SK-N-SH (cell line): ENCODE results near the gene KRT32. TPM values are rescaled to one million over a fixed set of nuclear protein-coding genes. Genes with fewer than 3 reads are reported as not detected.

Experiments used
- CTCF ChIA-PET: fragments of 300-600, 350-600 bp; formaldehyde crosslinking; extraction: SDS; loops from one replicate; lab custom pipeline; 2021; lab: Yijun Ruan, JAX
- POLR2A ChIA-PET: fragments of 350-600 bp; sonication (Branson Sonifier 250); formaldehyde crosslinking; extraction: SDS; loops from one replicate; lab custom pipeline; 2020; ENCODE audit warnings: antibody characterized with exemption, inconsistent platforms; lab: Yijun Ruan, JAX
- DNase-seq: peaks from one replicate; pipeline ENCODE4 v3.0.0; 2012
- H2AFZ ChIP-seq: fragments of 200-600 bp; sonication (generic); 2 replicates; pipeline ENCODE4 v1.8.1; 2016; ENCODE audit warnings: antibody characterized with exemption, mild to moderate bottlenecking, low read depth
- H3F3A ChIP-seq: fragments of 200-600 bp; sonication (generic); replicated peaks from 2 replicates; pipeline ENCODE3; 2016; ENCODE audit warnings: antibody characterized with exemption, mild to moderate bottlenecking; ENCODE audit not compliant: insufficient read depth
- H3K27ac ChIP-seq, 2 experiments: fragments of 200-500 bp in 1 of 2; fragments of 200-600 bp in 1 of 2; sonication (Bioruptor generic) in 1 of 2; sonication (generic), shearing (Covaris generic) in 1 of 2; 2 replicates each; pipeline versions ENCODE4 v1.5.1 to v1.6.1; 2014 to 2016; ENCODE audit warnings: low read depth in 2 of 2, inconsistent platforms in 1 of 2, low read length in 1 of 2, mild to moderate bottlenecking in 1 of 2, mixed read lengths in 1 of 2
- H3K27me3 ChIP-seq: fragments of 200-600 bp; sonication (generic), shearing (Covaris generic); 2 replicates; pipeline ENCODE4 v1.6.1; 2016; ENCODE audit warnings: mixed run types; ENCODE audit not compliant: insufficient read depth
- H3K36me3 ChIP-seq, 2 experiments: fragments of 200-500 bp in 1 of 2; fragments of 200-600 bp in 1 of 2; sonication (Bioruptor generic) in 1 of 2; sonication (generic) in 1 of 2; replicated peaks in 1 of 2; 2 replicates each; pipeline versions ENCODE3 to v1.5.1; 2014 to 2016; ENCODE audit warnings: low read length in 1 of 2, mild to moderate bottlenecking in 1 of 2; ENCODE audit not compliant: insufficient read depth in 2 of 2, control insufficient read depth in 1 of 2
- H3K4me1 ChIP-seq, 2 experiments: fragments of 200-500 bp in 1 of 2; fragments of 200-600 bp in 1 of 2; sonication (Bioruptor generic) in 1 of 2; sonication (generic), shearing (Covaris generic) in 1 of 2; 2 replicates each; pipeline versions ENCODE4 v1.5.1 to v1.6.1; 2014 to 2016; ENCODE audit warnings: low read depth in 1 of 2, low read length in 1 of 2, mixed run types in 1 of 2; ENCODE audit not compliant: insufficient read depth in 2 of 2, control insufficient read depth in 1 of 2
- H3K4me2 ChIP-seq: fragments of 200-600 bp; sonication (generic), shearing (Covaris generic); 2 replicates; pipeline ENCODE4 v1.6.1; 2017; ENCODE audit warnings: mixed run types
- H3K4me3 ChIP-seq, 2 experiments: fragments of 200-500 bp in 1 of 2; fragments of 200-600 bp in 1 of 2; sonication (Bioruptor generic) in 1 of 2; sonication (generic), shearing (Covaris generic) in 1 of 2; 2 replicates each; pipeline versions ENCODE4 v1.5.1 to v1.8.1; 2014 to 2016; ENCODE audit warnings: low read depth in 2 of 2, inconsistent platforms in 1 of 2, low read length in 1 of 2, mild to moderate bottlenecking in 1 of 2, mixed read lengths in 1 of 2, moderate library complexity in 1 of 2
- H3K79me2 ChIP-seq: fragments of 200-600 bp; sonication (generic); 2 replicates; pipeline ENCODE4 v1.8.1; 2017; ENCODE audit warnings: mild to moderate bottlenecking; ENCODE audit not compliant: insufficient read depth
- H3K9ac ChIP-seq: fragments of 200-600 bp; sonication (generic); 2 replicates; pipeline ENCODE4 v1.6.1; 2017; ENCODE audit warnings: mixed run types
- H3K9me2 ChIP-seq: fragments of 200-600 bp; sonication (generic); 2 replicates; pipeline ENCODE4 v1.6.1; 2017; ENCODE audit warnings: mixed run types
- H3K9me3 ChIP-seq: fragments of 200-600 bp; sonication (generic); 2 replicates; pipeline ENCODE4 v1.6.1; 2017; ENCODE audit warnings: mixed run types, mild to moderate bottlenecking, moderate library complexity
- H4K20me1 ChIP-seq: fragments of 200-600 bp; sonication (generic); 2 replicates; pipeline ENCODE4 v1.6.1; 2017; ENCODE audit warnings: mild to moderate bottlenecking, mixed run types; ENCODE audit not compliant: insufficient read depth
- CHD2 ChIP-seq: fragments of 150-350 bp; IDR thresholded peaks from 2 replicates; pipeline ENCODE4 v1.6.1; 2018; ENCODE audit warnings: low read length; ENCODE audit not compliant: partially characterized antibody
- ELF1 ChIP-seq: IDR thresholded peaks from 2 replicates; pipeline ENCODE4 v1.4.0; 2012
- EP300 ChIP-seq, 2 experiments: IDR thresholded peaks; 2 replicates each; pipeline versions ENCODE4 v1.4.0 to v1.6.1; 2012; ENCODE audit warnings: borderline replicate concordance in 1 of 2, low read depth in 1 of 2, low read length in 1 of 2
- EZH2phosphoT487 ChIP-seq: fragments of 200-600 bp; sonication (generic); IDR thresholded peaks from 2 replicates; pipeline ENCODE4 v1.6.1; 2017; ENCODE audit warnings: low read depth, mixed run types, mild to moderate bottlenecking, antibody characterized with exemption, moderate library complexity, borderline replicate concordance
- FOXM1 ChIP-seq: IDR thresholded peaks from 2 replicates; pipeline ENCODE4 v1.4.0; 2012; ENCODE audit warnings: low read depth, mild to moderate bottlenecking
- GABPA ChIP-seq: IDR thresholded peaks from 2 replicates; pipeline ENCODE4 v1.4.0; 2012; ENCODE audit warnings: low read depth, mild to moderate bottlenecking
- GATA2 ChIP-seq: sonication (generic); formaldehyde crosslinking; IDR thresholded peaks from 2 replicates; pipeline ENCODE4 v1.5.0; 2020; ENCODE audit warnings: mild to moderate bottlenecking, missing genetic modification reagents
- IRF3 ChIP-seq: fragments of 150-350 bp; IDR thresholded peaks from 2 replicates; pipeline ENCODE4 v1.6.1; 2016; ENCODE audit warnings: mild to moderate bottlenecking, low read depth, low read length
- JUND ChIP-seq: IDR thresholded peaks from 2 replicates; pipeline ENCODE4 v1.4.0; 2012
- MAX ChIP-seq: IDR thresholded peaks from 2 replicates; pipeline ENCODE4 v1.4.0; 2012; ENCODE audit warnings: low read depth
- MEF2A ChIP-seq: IDR thresholded peaks from 2 replicates; pipeline ENCODE4 v1.4.0; 2012; ENCODE audit warnings: low read depth, borderline replicate concordance
- NRF1 ChIP-seq: IDR thresholded peaks from 2 replicates; pipeline ENCODE4 v1.6.1; 2012; ENCODE audit warnings: low read depth, mild to moderate bottlenecking, low read length
- RCOR1 ChIP-seq: fragments of 150-350 bp; IDR thresholded peaks from 2 replicates; pipeline ENCODE4 v1.6.1; 2017; ENCODE audit warnings: antibody characterized with exemption, low read length
- REST ChIP-seq: IDR thresholded peaks from 2 replicates; pipeline ENCODE4 v1.6.1; 2012; ENCODE audit warnings: mild to moderate bottlenecking, low read depth, low read length, moderate library complexity
- RFX5 ChIP-seq: IDR thresholded peaks from 2 replicates; pipeline ENCODE4 v1.6.1; 2012; ENCODE audit warnings: mild to moderate bottlenecking, improper control_type of control experiment, low read length
- SMC3 ChIP-seq: IDR thresholded peaks from 2 replicates; pipeline ENCODE4 v1.6.1; 2012; ENCODE audit warnings: low read depth, low read length, improper control_type of control experiment
- TCF12 ChIP-seq: IDR thresholded peaks from 2 replicates; pipeline ENCODE4 v1.4.0; 2012
- ZBTB33 ChIP-seq: IDR thresholded peaks from 2 replicates; pipeline ENCODE4 v1.4.0; 2012; ENCODE audit warnings: low read depth, borderline replicate concordance
- WGBS: methylation state at CpG from one replicate; pipeline ENCODE4 v1.1.6; 2017; ENCODE audit warnings: low lambda C conversion rate; 5-methylcytosine and 5-hydroxymethylcytosine counted together
- polyA plus RNA-seq, 3 experiments: library from polyadenylated mRNA; depleted of rRNA; stranded (reverse); fragments of >200 nt; gene quantifications; 2 replicates each; pipeline ENCODE4 v1.2.3, GENCODE V29; 2012

The KRT32 gene
- polyA plus RNA-seq (2012; rRNA removed), result not detected in 2 replicates
- 0.01 TPM in 1 of 2 replicates, not detected in the other for polyA plus RNA-seq (2012; cell fraction: cytosol; rRNA removed)
- not detected in 2 replicates for polyA plus RNA-seq (2012; cell fraction: nucleus; rRNA removed)

- POLR2A ChIA-PET, result no interaction called here
- no peaks in the 10 kb centered on the region for H3K79me2 ChIP-seq
- no peak within 1 kb of the TSS for H3K4me2 ChIP-seq
- H3K27ac ChIP-seq, result no peak within 1 kb of the TSS
- no peak within 1 kb of the TSS for H2AFZ ChIP-seq
- no peak within 1 kb of the TSS for H3K4me3 ChIP-seq
- H3K27me3 ChIP-seq, result no peaks in the 10 kb centered on the region
- no peaks in the 10 kb centered on the region for H3F3A ChIP-seq
- no peaks in the 10 kb centered on the region; the same call in 1 of the 2 replicates for H3K9me3 ChIP-seq
- CTCF ChIA-PET, result interaction anchor here (0.9 to 1.5 kb wide), 3 partner anchors 11 to 196 kb away, joined by 3 read pairs; no protein-coding TSS in a partner anchor
- H3K4me1 ChIP-seq, result peaks cover 11% of the 10 kb centered on the region in 2 experiments; a peak in 2 of 4 replicates
- no peak for TF ChIP-seq JUND
- no peak for DNase-seq
- H3K9me2 ChIP-seq, result no peaks in the 10 kb centered on the region
- no peaks in the 10 kb centered on the region for H4K20me1 ChIP-seq
- H3K9ac ChIP-seq, result no peak within 1 kb of the TSS
- 100% methylated on average over 1 of the region's 14 CpGs for WGBS
- H3K36me3 ChIP-seq, result no peaks in the 10 kb centered on the region
Measured at GRCh38 chr17:41466988-41467387, at the start of gene KRT32. KRT32 (minus strand) TSS chr17:41467386; CDS start chr17:41467325, 61 bp downstream.

GRCh38 chr17:41516830-41517283 lies 49.7 kb upstream of the KRT32 start:
- H3K27me3 ChIP-seq, result no peaks in the 10 kb centered on the region
- no peaks in the 10 kb centered on the region for H3K9me2 ChIP-seq
- ChIA-PET POLR2A (no interaction called here), CTCF (interaction anchor here (1.2 to 6.1 kb wide), 3 partner anchors 14 to 32 kb away, joined by 3 to 124 read pairs (median 16); no protein-coding TSS in a partner anchor)
- H3K9me3 ChIP-seq, result no peaks in the 10 kb centered on the region
- 96% methylated on average over 10 of the region's 14 CpGs for WGBS
- H3F3A ChIP-seq, result peaks cover 2% of the 10 kb centered on the region
- TF ChIP-seq CHD2 (no peak), REST (no peak), FOXM1 (no peak), NRF1 (no peak), EZH2phosphoT487 (no peak), RCOR1 (no peak), ELF1 (no peak), JUND (no peak), MEF2A (no peak), TCF12 (no peak), EP300 (IDR thresholded peaks at IDR 0.05; ENCODE audit: borderline replicate concordance in 1 of 2, low read depth in 1 of 2, low read length in 1 of 2) (no peak), GATA2 (CRISPR knock-in tag) (no peak), IRF3 (no peak), MAX (no peak), SMC3 (no peak), ZBTB33 (no peak), GABPA (no peak), RFX5 (no peak)
- H4K20me1 ChIP-seq, result no peaks in the 10 kb centered on the region
- H3K4me3 ChIP-seq, result no peak overlapping the region
- no peak overlapping the region for H3K9ac ChIP-seq
- no peak for DNase-seq
- no peaks in the 10 kb centered on the region for H3K36me3 ChIP-seq
- no peak overlapping the region for H3K4me2 ChIP-seq
- no peak overlapping the region for H3K27ac ChIP-seq
- H2AFZ ChIP-seq, result no peak overlapping the region
- no peaks in the 10 kb centered on the region for H3K79me2 ChIP-seq
- peaks cover 16 to 32% of the 10 kb centered on the region in 2 experiments for H3K4me1 ChIP-seq
